PC-9 (cell line): ENCODE measurements around the gene DRGX.

Source experiments
- EZH2 ChIP-seq: fragments of 200-600 bp; sonication (generic); IDR thresholded peaks from 2 replicates; pipeline ENCODE4 v1.8.0; 2017; ENCODE audit warnings: antibody characterized with exemption, low read depth
- TF ChIP-seq, protein P1 (sequence below): fragments of 200-600 bp; sonication (generic); conservative IDR thresholded peaks from 2 replicates; pipeline ENCODE4 v1.6.1; 2017; ENCODE audit warnings: mixed run types, antibody characterized with exemption, mild to moderate bottlenecking, moderate library complexity

DNA sequence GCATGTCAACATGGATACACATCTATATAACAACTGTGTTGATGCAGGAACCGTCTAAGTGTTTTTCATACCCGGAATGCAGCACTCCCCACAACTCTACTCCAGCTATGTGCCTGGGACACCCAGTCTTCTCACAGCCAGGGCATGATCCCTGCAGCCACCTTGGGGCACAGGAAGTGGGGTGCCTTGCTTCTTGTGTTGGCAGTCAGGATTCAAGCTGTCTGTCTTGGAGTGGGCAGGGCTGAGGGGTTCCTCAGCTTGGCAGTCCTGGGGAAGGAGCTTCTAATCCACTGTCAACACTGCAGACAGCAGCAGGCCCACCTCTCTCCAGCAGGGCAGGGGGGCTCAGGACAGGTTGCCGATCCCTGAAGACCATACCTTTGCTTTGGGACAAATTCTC is 41.3 kb downstream of the DRGX start:
- TF ChIP-seq, protein P1, sequence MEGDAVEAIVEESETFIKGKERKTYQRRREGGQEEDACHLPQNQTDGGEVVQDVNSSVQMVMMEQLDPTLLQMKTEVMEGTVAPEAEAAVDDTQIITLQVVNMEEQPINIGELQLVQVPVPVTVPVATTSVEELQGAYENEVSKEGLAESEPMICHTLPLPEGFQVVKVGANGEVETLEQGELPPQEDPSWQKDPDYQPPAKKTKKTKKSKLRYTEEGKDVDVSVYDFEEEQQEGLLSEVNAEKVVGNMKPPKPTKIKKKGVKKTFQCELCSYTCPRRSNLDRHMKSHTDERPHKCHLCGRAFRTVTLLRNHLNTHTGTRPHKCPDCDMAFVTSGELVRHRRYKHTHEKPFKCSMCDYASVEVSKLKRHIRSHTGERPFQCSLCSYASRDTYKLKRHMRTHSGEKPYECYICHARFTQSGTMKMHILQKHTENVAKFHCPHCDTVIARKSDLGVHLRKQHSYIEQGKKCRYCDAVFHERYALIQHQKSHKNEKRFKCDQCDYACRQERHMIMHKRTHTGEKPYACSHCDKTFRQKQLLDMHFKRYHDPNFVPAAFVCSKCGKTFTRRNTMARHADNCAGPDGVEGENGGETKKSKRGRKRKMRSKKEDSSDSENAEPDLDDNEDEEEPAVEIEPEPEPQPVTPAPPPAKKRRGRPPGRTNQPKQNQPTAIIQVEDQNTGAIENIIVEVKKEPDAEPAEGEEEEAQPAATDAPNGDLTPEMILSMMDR = no peak
- no peak for TF ChIP-seq EZH2
